NOMO-1 treated with DMSO at 0.1 percent for 48 hours (cell line): ENCODE data around the gene PDE1C.

Experiments used
- DNase-seq: peaks from one replicate; lab custom pipeline; 2025; ENCODE audit not compliant: unreplicated experiment; lab: John Stamatoyannopoulos, UW

PDE1C gene

GRCh38 chr7:31997423-31997822 lies 72.8 kb downstream of the PDE1C start:
- DNase-seq, result no peak

DNA sequence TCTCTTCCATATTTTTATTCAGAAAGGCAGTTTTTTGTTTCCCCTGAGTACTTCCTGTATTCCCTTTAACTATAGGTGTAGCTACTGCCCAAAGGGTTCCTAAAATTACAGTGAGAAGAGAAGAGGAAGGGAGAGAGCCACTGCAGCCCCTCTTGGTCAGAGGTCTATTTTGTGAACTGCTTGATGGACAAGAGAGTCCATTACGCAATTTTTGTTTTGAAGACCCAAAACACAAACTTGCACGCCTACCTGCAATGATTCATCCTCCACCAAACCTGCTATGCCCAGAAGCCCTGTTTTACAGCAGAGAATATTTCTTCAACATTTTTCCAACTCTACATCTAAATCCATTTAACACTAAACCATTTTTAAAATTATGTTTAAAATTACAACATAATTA lies 75.1 kb downstream of the PDE1C start:
- DNase-seq, result no peak

- DNase-seq, result no peak
Measured at GRCh38 chr7:31991846-31992245, 78.4 kb downstream of the PDE1C start.

GRCh38 chr7:31991406-31991805 lies 78.8 kb downstream of the PDE1C start:
- DNase-seq, result no peak

- no peak for DNase-seq
Measured at GRCh38 chr7:31986878-31987518, 83.2 kb downstream of the PDE1C start.

DNA sequence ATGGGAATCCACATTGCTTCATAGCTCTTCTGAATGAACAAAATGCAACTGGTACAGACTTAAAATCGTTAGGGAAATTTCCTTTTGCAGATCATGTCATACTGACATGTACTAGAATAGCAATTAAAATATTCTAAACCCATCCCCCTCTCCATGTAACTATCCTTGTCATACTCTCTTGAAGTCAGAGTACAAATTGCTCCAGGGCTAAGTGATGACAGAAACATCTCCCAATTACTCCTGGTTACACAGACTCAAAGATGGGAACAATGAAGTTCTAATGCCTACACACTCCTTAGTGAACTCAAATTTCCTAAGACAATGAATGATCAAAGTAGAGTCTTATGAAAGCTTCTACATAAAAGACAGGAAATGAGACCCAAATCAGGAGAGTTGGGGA lies 87.2 kb downstream of the PDE1C start:
- DNase-seq, result no peak

- no peak for DNase-seq
Measured at GRCh38 chr7:31981874-31982390, 88.3 kb downstream of the PDE1C start.

DNA sequence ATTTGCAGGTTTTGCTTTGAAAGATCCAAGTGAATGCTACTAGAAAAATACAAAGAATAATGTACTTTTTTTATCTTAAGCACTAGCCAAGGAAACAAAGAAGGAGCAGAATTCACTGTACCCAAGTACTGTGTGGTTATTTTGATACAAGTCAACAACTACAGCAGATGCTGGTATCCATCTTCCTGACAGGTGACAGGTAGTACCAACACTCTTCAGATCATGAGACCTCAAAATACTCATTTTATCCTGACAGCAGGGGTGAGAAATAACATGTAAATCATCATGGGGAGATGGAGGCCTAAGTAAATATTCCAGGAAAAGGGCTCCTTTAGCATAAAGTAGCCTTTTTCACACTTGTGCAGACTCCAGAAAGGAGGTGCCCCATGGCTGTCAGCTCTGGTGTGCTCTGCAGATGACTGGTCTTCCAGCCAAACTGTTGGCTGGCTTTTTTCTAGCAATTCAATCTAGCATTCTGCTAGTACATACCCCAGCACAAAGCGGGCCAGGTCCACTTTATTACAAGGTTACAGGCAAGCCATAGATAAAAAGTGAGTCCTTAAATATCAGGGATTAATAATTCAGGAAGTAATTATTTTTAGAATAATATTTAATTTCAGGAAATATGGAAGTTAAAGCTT lies 90.4 kb downstream of the PDE1C start:
- DNase-seq, result no peak

- peak; percentile 8 for DNase-seq
Measured at GRCh38 chr7:31975546-31975945, 94.7 kb downstream of the PDE1C start.

- no peak for DNase-seq
Measured at GRCh38 chr7:31974351-31974750, 95.9 kb downstream of the PDE1C start.

DNA sequence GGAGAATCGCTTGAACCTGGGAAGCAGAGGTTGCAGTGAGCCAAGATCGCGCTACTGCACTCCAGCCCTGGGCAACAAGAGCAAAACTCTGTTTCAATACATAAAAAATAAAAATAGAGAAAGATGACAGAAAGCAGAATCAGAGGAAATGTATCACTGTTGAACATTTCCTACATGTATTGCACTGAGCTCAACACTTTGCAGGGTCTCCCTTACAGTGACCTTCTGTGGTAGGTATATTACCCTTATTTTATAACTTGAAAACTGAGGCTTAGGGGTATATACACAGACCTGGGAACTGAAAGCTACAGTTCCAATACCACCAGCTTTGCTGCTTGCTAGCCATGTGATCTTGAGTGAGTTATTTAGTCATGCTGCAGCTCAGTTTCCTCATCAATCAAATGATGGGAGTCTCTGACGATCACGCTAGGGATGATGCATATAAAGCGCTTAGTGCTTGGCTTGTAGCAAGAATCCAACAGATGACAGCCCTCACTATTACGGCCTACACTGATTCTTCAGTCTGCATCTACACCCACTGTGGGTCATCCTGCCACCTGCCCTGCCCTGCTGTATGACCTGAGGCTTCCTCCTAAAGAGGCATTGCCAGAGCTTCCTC lies 99.0 kb downstream of the PDE1C start:
- DNase-seq, result no peak

- no peak for DNase-seq
Measured at GRCh38 chr7:31970501-31970900, 99.7 kb downstream of the PDE1C start.

GRCh38 chr7:31963569-31964175 lies 106.5 kb downstream of the PDE1C start:
- DNase-seq, result no peak

DNA sequence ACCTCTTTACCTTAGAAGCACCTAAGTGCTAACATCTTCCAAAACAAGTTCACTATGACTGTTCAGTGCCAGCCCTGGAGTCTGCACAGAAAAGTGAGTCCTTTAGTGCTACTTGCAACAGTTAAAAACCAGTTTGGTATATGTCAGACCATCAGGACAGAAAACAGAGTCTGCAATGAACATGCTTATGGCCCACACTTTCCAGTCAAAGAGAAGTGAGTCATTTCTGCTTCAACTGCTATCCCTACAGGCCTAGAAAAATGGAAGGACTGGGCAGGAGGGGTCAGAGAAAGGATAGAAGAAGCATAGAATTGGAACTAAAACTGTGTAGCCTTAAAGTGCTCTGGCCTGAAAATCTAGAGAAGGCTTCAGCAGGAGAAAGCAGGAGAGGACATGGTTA lies 108.0 kb downstream of the PDE1C start:
- DNase-seq, result no peak

DNA sequence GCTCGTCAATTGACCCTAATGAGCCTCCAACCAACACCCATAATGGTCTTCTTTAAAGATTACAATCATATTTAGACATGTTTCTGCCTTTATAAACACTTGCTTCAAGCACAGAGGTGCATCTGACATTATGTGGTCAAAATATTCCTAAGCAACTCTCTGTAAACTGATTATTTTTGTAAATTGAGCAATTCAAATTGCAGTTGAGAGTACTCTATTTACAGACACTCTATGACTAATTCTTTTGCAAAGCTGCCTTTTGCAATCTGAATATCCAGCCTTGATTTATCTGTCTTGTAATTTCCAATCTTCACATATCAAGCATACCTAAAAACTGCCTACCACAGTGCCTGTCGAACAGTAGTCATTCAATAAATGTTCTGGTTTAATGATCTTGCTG lies 112.0 kb downstream of the PDE1C start:
- peak; percentile 80 for DNase-seq

GRCh38 chr7:31957756-31958155 lies 112.5 kb downstream of the PDE1C start:
- no peak for DNase-seq

GRCh38 chr7:31957090-31957720 lies 113.0 kb downstream of the PDE1C start:
- DNase-seq, result peak; percentile 50

GRCh38 chr7:31955641-31956040 lies 114.6 kb downstream of the PDE1C start:
- DNase-seq, result no peak

GRCh38 chr7:31955021-31955420 lies 115.2 kb downstream of the PDE1C start:
- DNase-seq, result no peak

DNA sequence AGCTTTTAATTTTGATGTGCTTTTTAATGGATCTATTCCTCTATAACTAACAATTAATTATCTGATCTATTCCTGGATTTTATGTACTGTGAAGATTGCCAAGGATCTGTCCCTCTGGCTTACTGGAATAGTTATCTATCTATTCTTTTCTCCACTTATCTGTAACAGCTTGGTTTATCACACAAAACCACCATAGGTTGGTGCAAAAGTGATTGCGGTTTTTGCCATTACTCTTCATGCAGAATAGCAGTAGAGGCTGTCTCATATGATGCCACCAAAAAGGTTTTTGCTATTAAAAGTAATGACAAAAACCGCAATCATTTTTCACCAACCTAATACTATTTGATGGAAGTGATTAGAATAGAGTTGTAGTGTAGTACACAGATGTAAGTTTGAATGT lies 115.7 kb downstream of the PDE1C start:
- no peak for DNase-seq

DNA sequence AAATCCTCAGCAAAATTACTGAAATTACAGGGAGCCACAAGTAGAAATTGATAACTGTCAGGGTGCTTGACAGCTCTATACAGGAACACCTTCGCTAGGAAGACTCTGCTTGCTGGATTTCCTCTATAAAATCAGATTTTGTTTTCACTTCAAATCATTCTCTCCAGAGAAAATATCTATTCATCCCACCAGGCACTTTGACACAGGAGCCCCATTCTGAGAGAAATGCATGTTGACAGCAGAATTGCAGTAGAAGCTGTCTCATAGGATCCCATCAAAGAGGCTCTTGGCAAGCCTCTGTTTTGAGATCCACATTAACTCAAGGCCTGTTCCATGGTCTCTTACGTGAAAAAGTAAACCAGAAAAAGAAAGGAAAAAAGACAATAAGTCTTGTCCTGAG lies 116.8 kb downstream of the PDE1C start:
- no peak for DNase-seq
